WTC11 (cell line): Measurements from ENCODE around the gene BRD4.

Source experiments
- ATF3 ChIP-seq: sonication (generic); formaldehyde crosslinking; conservative IDR thresholded peaks from 2 replicates; pipeline ENCODE4 v1.8.1; 2022; ENCODE audit warnings: mild to moderate bottlenecking, missing genetic modification reagents
- ATF6 ChIP-seq: sonication (generic); formaldehyde crosslinking; IDR thresholded peaks from 2 replicates; pipeline ENCODE4 v1.8.1; 2023; ENCODE audit warnings: mild to moderate bottlenecking, missing genetic modification reagents
- CREB1 ChIP-seq: sonication (generic); formaldehyde crosslinking; IDR thresholded peaks from 2 replicates; pipeline ENCODE4 v1.8.0; 2023; ENCODE audit warnings: mild to moderate bottlenecking, missing genetic modification reagents
- CTCF ChIP-seq: fragments of 200-600 bp; IDR thresholded peaks from 2 replicates; pipeline ENCODE4 v1.8.0; 2022; ENCODE audit warnings: antibody characterized with exemption
- FOXK1 ChIP-seq: sonication (generic); formaldehyde crosslinking; IDR thresholded peaks from 2 replicates; pipeline ENCODE4 v1.8.0; 2022; ENCODE audit warnings: mild to moderate bottlenecking, moderate library complexity, missing genetic modification reagents
- IRF2 ChIP-seq: sonication (generic); formaldehyde crosslinking; IDR thresholded peaks from 2 replicates; pipeline ENCODE4 v1.8.0; 2022; ENCODE audit warnings: low read depth, missing genetic modification reagents, borderline replicate concordance
- ZNF263 ChIP-seq: sonication (generic); formaldehyde crosslinking; IDR thresholded peaks from 2 replicates; pipeline ENCODE4 v1.8.1; 2022; ENCODE audit warnings: low read depth, mild to moderate bottlenecking, moderate library complexity, missing genetic modification reagents
- ZNF423 ChIP-seq: fragments of 250-450 bp; sonication (Bioruptor Pico); IDR thresholded peaks from 2 replicates; pipeline ENCODE4 v2.1.2; 2022; ENCODE audit warnings: mild to moderate bottlenecking, moderate library complexity
- TF ChIP-seq, protein P1 (sequence below): sonication (generic); formaldehyde crosslinking; IDR thresholded peaks from 2 replicates; pipeline ENCODE4 v1.8.0; 2022; ENCODE audit warnings: mild to moderate bottlenecking, missing genetic modification reagents

- TF ChIP-seq CTCF = no peak
- TF ChIP-seq IRF2 (CRISPR knock-in tag) = no peak
- no peak for TF ChIP-seq ZNF423
- TF ChIP-seq, protein P1, sequence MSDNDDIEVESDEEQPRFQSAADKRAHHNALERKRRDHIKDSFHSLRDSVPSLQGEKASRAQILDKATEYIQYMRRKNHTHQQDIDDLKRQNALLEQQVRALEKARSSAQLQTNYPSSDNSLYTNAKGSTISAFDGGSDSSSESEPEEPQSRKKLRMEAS (CRISPR knock-in tag) = no peak
- TF ChIP-seq ATF6 (CRISPR knock-in tag) = no peak
- TF ChIP-seq ATF3 = no peak
- no peak for TF ChIP-seq FOXK1 (CRISPR knock-in tag)
- TF ChIP-seq ZNF263 = no peak
- no peak for TF ChIP-seq CREB1 (CRISPR knock-in tag)
Observed at GRCh38 chr19:15210323-15210781, 122.0 kb downstream of the BRD4 start.
